ENCODE data around the gene METAP2. TPM values are rescaled to one million over a fixed set of nuclear protein-coding genes. Genes with fewer than 3 reads are reported as not detected.

Gene METAP2
- total RNA-seq, 4 donors from 2014 or later, result 25.1 to 106 (median 30.0) TPM

GRCh38 chr12:95465275-95465674, 8.7 kb upstream of the METAP2 start:
- no peak for DNase-seq
- Histone ChIP-seq H3K9me3 (no peaks in the 10 kb centered on the region), H3K36me3 (no peaks in the 10 kb centered on the region), H3K27me3 (no peaks in the 10 kb centered on the region), H3K4me1 (no peaks in the 10 kb centered on the region), H3K27ac (no peak overlapping the region), H3K4me3 (no peak overlapping the region)
- TF ChIP-seq CTCF (IDR thresholded peaks at IDR 0.05), result no peak
- TF ChIP-seq POLR2A (IDR thresholded peaks at IDR 0.05), result no peak

- H3K27me3 ChIP-seq, result no peaks in the 10 kb centered on the region
- H3K27ac ChIP-seq, result no peak overlapping the region
- no peak overlapping the region for H3K4me3 ChIP-seq
- H3K4me1 ChIP-seq, result peaks cover 0 to 6% (median 5%) of the 10 kb centered on the region in 4 donors
- H3K9me3 ChIP-seq, result no peaks in the 10 kb centered on the region
- no peaks in the 10 kb centered on the region for H3K36me3 ChIP-seq
- no peak for TF ChIP-seq POLR2A (IDR thresholded peaks at IDR 0.05)
- no peak for DNase-seq
These were observed 3.7 kb upstream of the METAP2 start for GRCh38 chr12:95470300-95470699.

GRCh38 chr12:95473231-95473883, 595 bp upstream of the METAP2 start:
- no peaks in the 10 kb centered on the region for H3K27me3 ChIP-seq
- no peak for TF ChIP-seq POLR2A (IDR thresholded peaks at IDR 0.05)
- TF ChIP-seq CTCF (IDR thresholded peaks at IDR 0.05), result no peak
- peak overlapping the region; percentile 75 to 91 (median 84) for H3K4me3 ChIP-seq
- H3K27ac ChIP-seq, result peak overlapping the region; percentile 86 to 94 (median 89)
- peaks cover 0 to 17% (median 9%) of the 10 kb centered on the region in 4 donors for H3K4me1 ChIP-seq
- no peaks in the 10 kb centered on the region for H3K9me3 ChIP-seq
- peaks cover 0 to 22% (median 0%) of the 10 kb centered on the region in 3 donors for H3K36me3 ChIP-seq
- DNase-seq, result peak in 2 of 3 donors; percentile 54 to 64

- Histone ChIP-seq H3K4me1 (peaks cover 0 to 17% (median 9%) of the 10 kb centered on the region in 4 donors), H3K4me3 (peak overlapping the region; percentile 75 to 91 (median 84)), H3K36me3 (peaks cover 0 to 31% (median 0%) of the 10 kb centered on the region in 3 donors), H3K9me3 (no peaks in the 10 kb centered on the region), H3K27ac (peak overlapping the region; percentile 86 to 94 (median 89)), H3K27me3 (no peaks in the 10 kb centered on the region)
- no peak for TF ChIP-seq CTCF (IDR thresholded peaks at IDR 0.05)
- TF ChIP-seq POLR2A (IDR thresholded peaks at IDR 0.05), result no peak
- DNase-seq, result no peak
These were observed 657 bp downstream of the METAP2 start for GRCh38 chr12:95474660-95474958.

GRCh38 chr12:95480230-95480629, 6.3 kb downstream of the METAP2 start:
- Histone ChIP-seq H3K36me3 (peaks cover 0 to 31% (median 0%) of the 10 kb centered on the region in 3 donors), H3K4me1 (peaks cover 0 to 11% (median 4%) of the 10 kb centered on the region in 4 donors), H3K4me3 (no peak overlapping the region), H3K27me3 (no peaks in the 10 kb centered on the region), H3K27ac (no peak overlapping the region), H3K9me3 (no peaks in the 10 kb centered on the region)
- DNase-seq, result no peak
- TF ChIP-seq CTCF (IDR thresholded peaks at IDR 0.05) (no peak), POLR2A (IDR thresholded peaks at IDR 0.05) (no peak)

- no peak for DNase-seq
- H3K4me1 ChIP-seq, result peaks cover 0 to 3% (median 0%) of the 10 kb centered on the region in 4 donors
- H3K27me3 ChIP-seq, result no peaks in the 10 kb centered on the region
- no peak overlapping the region for H3K27ac ChIP-seq
- H3K9me3 ChIP-seq, result no peaks in the 10 kb centered on the region
- H3K36me3 ChIP-seq, result peaks cover 0 to 38% (median 0%) of the 10 kb centered on the region in 3 donors
- no peak overlapping the region for H3K4me3 ChIP-seq
- TF ChIP-seq CTCF (IDR thresholded peaks at IDR 0.05) (no peak), POLR2A (IDR thresholded peaks at IDR 0.05) (no peak)
These were observed 7.1 kb downstream of the METAP2 start for GRCh38 chr12:95481072-95481471.

Measured in Peyer's patch (tissue), 4 donors.